H9 (cell line): ENCODE results near the gene DNMBP. TPM values are rescaled to one million over a fixed set of nuclear protein-coding genes. Genes with fewer than 3 reads are reported as not detected.

Source experiments
- DNase-seq: peaks from one replicate; pipeline ENCODE4 v3.0.0-alpha.2; 2017
- H2AFZ ChIP-seq: one replicate; pipeline ENCODE4 v1.6.1; 2013; ENCODE audit warnings: mild to moderate bottlenecking, low read length, control low read depth, moderate library complexity
- H2AK5ac ChIP-seq: 2 replicates; pipeline ENCODE4 v1.6.1; 2013; ENCODE audit warnings: low read length, control low read depth, mixed read lengths; ENCODE audit not compliant: insufficient read length
- H2BK120ac ChIP-seq: one replicate; pipeline ENCODE4 v1.6.1; 2013; ENCODE audit warnings: low read depth, mild to moderate bottlenecking, low read length, control low read depth, inconsistent platforms; ENCODE audit not compliant: poor library complexity, severe bottlenecking
- H2BK12ac ChIP-seq: 2 replicates; pipeline ENCODE4 v1.6.1; 2013; ENCODE audit warnings: low read length, control low read depth, mixed read lengths, low read depth; ENCODE audit not compliant: insufficient read length
- H2BK15ac ChIP-seq: 2 replicates; pipeline ENCODE4 v1.6.1; 2013; ENCODE audit warnings: low read depth, low read length, control low read depth
- H2BK20ac ChIP-seq: one replicate; pipeline ENCODE4 v1.6.1; 2013; ENCODE audit warnings: low read depth, mild to moderate bottlenecking, low read length, control low read depth, inconsistent platforms; ENCODE audit not compliant: poor library complexity, severe bottlenecking
- H2BK5ac ChIP-seq: 2 replicates; pipeline ENCODE4 v1.6.1; 2013; ENCODE audit warnings: low read length, control low read depth, mixed read lengths; ENCODE audit not compliant: insufficient read length
- H3K14ac ChIP-seq: 2 replicates; pipeline ENCODE4 v1.6.1; 2013; ENCODE audit warnings: low read length, control low read depth; ENCODE audit not compliant: insufficient read depth
- H3K18ac ChIP-seq: 2 replicates; pipeline ENCODE4 v1.6.1; 2013; ENCODE audit warnings: low read depth, mild to moderate bottlenecking, mixed read lengths, low read length, control low read depth; ENCODE audit not compliant: insufficient read length
- H3K23ac ChIP-seq: 2 replicates; pipeline ENCODE4 v1.6.1; 2013; ENCODE audit warnings: low read length, control low read depth, mixed read lengths, low read depth; ENCODE audit not compliant: insufficient read length
- H3K23me2 ChIP-seq: 2 replicates; pipeline ENCODE4 v1.6.1; 2013; ENCODE audit warnings: low read depth, mild to moderate bottlenecking, mixed read lengths, low read length, control low read depth; ENCODE audit not compliant: insufficient read length, poor library complexity, severe bottlenecking
- H3K27ac ChIP-seq: 2 replicates; pipeline ENCODE4 v1.5.1; 2013; ENCODE audit warnings: low read length, control low read depth, mixed read lengths, low read depth; ENCODE audit not compliant: insufficient read length
- H3K27me3 ChIP-seq: 2 replicates; pipeline ENCODE4 v1.6.1; 2013; ENCODE audit warnings: low read length, control low read depth, inconsistent platforms; ENCODE audit not compliant: insufficient read depth
- H3K4ac ChIP-seq: 2 replicates; pipeline ENCODE4 v1.6.1; 2013; ENCODE audit warnings: low read depth, mild to moderate bottlenecking, control low read depth, inconsistent platforms, low read length, moderate library complexity
- H3K4me1 ChIP-seq: 2 replicates; pipeline ENCODE4 v1.6.1; 2013; ENCODE audit warnings: low read length, control low read depth, inconsistent platforms; ENCODE audit not compliant: insufficient read depth
- H3K4me2 ChIP-seq: 2 replicates; pipeline ENCODE4 v1.6.1; 2013; ENCODE audit warnings: low read length, control low read depth, mixed read lengths; ENCODE audit not compliant: insufficient read length, insufficient read depth
- H3K56ac ChIP-seq: 2 replicates; pipeline ENCODE4 v1.6.1; 2013; ENCODE audit warnings: low read depth, mild to moderate bottlenecking, mixed read lengths, low read length, control low read depth; ENCODE audit not compliant: insufficient read length
- H3K79me1 ChIP-seq: 2 replicates; pipeline ENCODE4 v1.6.1; 2013; ENCODE audit warnings: low read depth, mild to moderate bottlenecking, moderate library complexity, low read length, control low read depth, inconsistent platforms; ENCODE audit not compliant: insufficient read depth, poor library complexity, severe bottlenecking
- H3K79me2 ChIP-seq: 2 replicates; pipeline ENCODE4 v1.6.1; 2013; ENCODE audit warnings: low read length, control low read depth, inconsistent platforms; ENCODE audit not compliant: insufficient read depth
- H3K9ac ChIP-seq: 2 replicates; pipeline ENCODE4 v1.6.1; 2013; ENCODE audit warnings: low read length, control low read depth, mixed read lengths; ENCODE audit not compliant: insufficient read length; ENCODE audit errors: extremely low read depth
- H3K9me3 ChIP-seq: one replicate; pipeline ENCODE4 v1.6.1; 2013; ENCODE audit warnings: low read depth, low read length, inconsistent platforms; ENCODE audit not compliant: control insufficient read depth
- H3T11ph ChIP-seq: one replicate; pipeline ENCODE4 v1.6.1; 2013; ENCODE audit warnings: mild to moderate bottlenecking, low read length, control low read depth, inconsistent platforms
- H4K20me1 ChIP-seq: one replicate; pipeline ENCODE4 v1.6.1; 2013; ENCODE audit not compliant: control insufficient read depth, insufficient read length, insufficient read depth
- H4K5ac ChIP-seq: 2 replicates; pipeline ENCODE4 v1.6.1; 2013; ENCODE audit warnings: low read depth, mild to moderate bottlenecking, mixed read lengths, low read length, control low read depth; ENCODE audit not compliant: insufficient read length
- H4K8ac ChIP-seq: replicated peaks from 2 replicates; pipeline ENCODE4 v1.6.1; 2013; ENCODE audit warnings: low read length, control low read depth, mixed read lengths, low read depth; ENCODE audit not compliant: insufficient read length
- H4K91ac ChIP-seq: 2 replicates; pipeline ENCODE4 v1.6.1; 2013; ENCODE audit warnings: low read depth, mild to moderate bottlenecking, moderate library complexity, mixed read lengths, low read length, control low read depth; ENCODE audit not compliant: insufficient read length
- H3K27ac Mint-ChIP-seq, 3 experiments: 2 replicates in 2 of 3; 3 replicates in 1 of 3; pipeline ENCODE4 v1.8.0; 2020 to 2021; ENCODE audit warnings: mixed read lengths in 3 of 3, mild to moderate bottlenecking in 1 of 3, moderate library complexity in 1 of 3
- H3K27me3 Mint-ChIP-seq: 2 replicates; pipeline ENCODE4 v1.8.0; 2021; ENCODE audit warnings: low read depth, mild to moderate bottlenecking, moderate library complexity, mixed read lengths
- H3K36me3 Mint-ChIP-seq, 3 experiments: 2 replicates in 2 of 3; 3 replicates in 1 of 3; pipeline ENCODE4 v1.8.0; 2020 to 2021; ENCODE audit warnings: low read depth in 3 of 3, mixed read lengths in 3 of 3; ENCODE audit not compliant: insufficient read depth in 1 of 3
- H3K4me1 Mint-ChIP-seq, 2 experiments: 2 replicates each; pipeline ENCODE4 v1.8.0; 2020; ENCODE audit warnings: mixed read lengths in 2 of 2
- H3K4me3 Mint-ChIP-seq, 2 experiments: 2 replicates in 1 of 2; 3 replicates in 1 of 2; pipeline ENCODE4 v1.8.0; 2020 to 2021; ENCODE audit warnings: mild to moderate bottlenecking in 2 of 2, mixed read lengths in 2 of 2, moderate library complexity in 1 of 2
- H3K9me3 Mint-ChIP-seq, 2 experiments: 2 replicates in 1 of 2; 3 replicates in 1 of 2; pipeline ENCODE4 v1.8.0; 2020; ENCODE audit warnings: mild to moderate bottlenecking in 2 of 2, mixed read lengths in 2 of 2, moderate library complexity in 1 of 2
- WGBS: extraction: QIAGEN DNeasy Blood & Tissue Kit; methylation state at CpG from one replicate; pipeline ENCODE4 v1.1.7; 2013; ENCODE audit warnings: missing lambda C conversion rate, low lambda C conversion rate, mixed read lengths; ENCODE audit not compliant: insufficient read length; ENCODE audit errors: extremely low coverage; 5-methylcytosine and 5-hydroxymethylcytosine counted together
- total RNA-seq: library from RNA; stranded (reverse); gene quantifications from 2 replicates; pipeline ENCODE4 v1.2.1, GENCODE V29; 2021
- TF ChIP-seq, protein P1 (sequence below): fragments of 200-600 bp; sonication (generic); conservative IDR thresholded peaks from 3 replicates; pipeline ENCODE4 v1.8.0; 2021; ENCODE audit warnings: antibody characterized with exemption, mild to moderate bottlenecking

DNMBP gene
- total RNA-seq, 1 experiment from 2014 or later = 25.6 TPM

DNA sequence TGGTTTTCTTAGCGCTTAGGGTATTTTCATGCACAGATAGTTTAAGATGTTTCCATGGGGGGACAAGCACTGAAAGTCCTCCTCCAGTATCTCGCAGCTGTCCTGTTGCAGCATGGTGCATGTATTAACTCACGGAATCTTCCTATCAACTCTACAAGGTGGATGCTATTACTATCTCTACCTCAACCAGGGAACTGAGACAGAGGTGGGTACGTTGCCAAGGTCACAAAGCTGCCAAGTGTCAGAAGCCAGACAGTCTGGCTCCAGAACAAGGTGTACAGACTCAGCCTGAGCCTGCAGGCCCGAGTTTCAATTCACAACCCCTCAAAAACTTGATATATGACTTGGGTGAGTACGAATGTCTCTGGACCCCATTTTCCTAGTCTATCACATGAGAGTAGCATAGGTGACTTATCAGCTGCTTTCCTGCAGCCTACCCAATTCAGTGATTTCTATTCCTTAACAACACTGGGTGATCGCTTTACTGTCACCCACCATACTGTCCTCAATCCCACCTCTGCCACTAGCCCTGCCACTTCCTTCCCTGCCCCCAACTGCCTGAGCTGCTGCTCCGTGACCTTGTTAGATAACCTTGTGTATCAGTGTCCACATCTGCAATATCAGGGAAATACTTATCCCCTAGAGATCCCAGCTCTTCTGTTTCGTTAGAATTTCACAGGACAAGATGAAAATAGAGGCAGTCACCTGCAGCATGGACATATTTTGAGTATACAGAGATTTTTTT, 135.2 kb downstream of the DNMBP start:
- H2BK20ac ChIP-seq = no peak overlapping the region
- no peak overlapping the region for H2BK15ac ChIP-seq
- TF ChIP-seq, protein P1, sequence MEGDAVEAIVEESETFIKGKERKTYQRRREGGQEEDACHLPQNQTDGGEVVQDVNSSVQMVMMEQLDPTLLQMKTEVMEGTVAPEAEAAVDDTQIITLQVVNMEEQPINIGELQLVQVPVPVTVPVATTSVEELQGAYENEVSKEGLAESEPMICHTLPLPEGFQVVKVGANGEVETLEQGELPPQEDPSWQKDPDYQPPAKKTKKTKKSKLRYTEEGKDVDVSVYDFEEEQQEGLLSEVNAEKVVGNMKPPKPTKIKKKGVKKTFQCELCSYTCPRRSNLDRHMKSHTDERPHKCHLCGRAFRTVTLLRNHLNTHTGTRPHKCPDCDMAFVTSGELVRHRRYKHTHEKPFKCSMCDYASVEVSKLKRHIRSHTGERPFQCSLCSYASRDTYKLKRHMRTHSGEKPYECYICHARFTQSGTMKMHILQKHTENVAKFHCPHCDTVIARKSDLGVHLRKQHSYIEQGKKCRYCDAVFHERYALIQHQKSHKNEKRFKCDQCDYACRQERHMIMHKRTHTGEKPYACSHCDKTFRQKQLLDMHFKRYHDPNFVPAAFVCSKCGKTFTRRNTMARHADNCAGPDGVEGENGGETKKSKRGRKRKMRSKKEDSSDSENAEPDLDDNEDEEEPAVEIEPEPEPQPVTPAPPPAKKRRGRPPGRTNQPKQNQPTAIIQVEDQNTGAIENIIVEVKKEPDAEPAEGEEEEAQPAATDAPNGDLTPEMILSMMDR = no peak
- H3K9ac ChIP-seq = no peak overlapping the region
- no peaks in the 10 kb centered on the region for H3K9me3 ChIP-seq
- H2BK5ac ChIP-seq = no peak overlapping the region
- Mint-ChIP-seq H3K4me1 (no peaks in the 10 kb centered on the region), H3K27ac (peak overlapping the region; percentile 8 to 87 (median 68); a peak in 4 of 7 replicates), H3K9me3 (no peaks in the 10 kb centered on the region), H3K4me3 (peak overlapping the region in 1 of 2 experiments; percentile 13; a peak in 1 of 5 replicates), H3K36me3 (peaks cover 35 to 45% (median 43%) of the 10 kb centered on the region in 3 experiments), H3K27me3 (peaks cover 2% of the 10 kb centered on the region)
- H2AK5ac ChIP-seq = no peak overlapping the region
- no peak overlapping the region for H3K23ac ChIP-seq
- H4K5ac ChIP-seq = no peak overlapping the region
- DNase-seq = no peak
- no peak overlapping the region for H4K91ac ChIP-seq
- no peak overlapping the region for H3K4me2 ChIP-seq
- H3K79me1 ChIP-seq = no peaks in the 10 kb centered on the region
- H3T11ph ChIP-seq = no peak overlapping the region
- no peak overlapping the region for H3K27ac ChIP-seq
- no peak overlapping the region for H2BK12ac ChIP-seq
- H3K18ac ChIP-seq = no peak overlapping the region
- H3K27me3 ChIP-seq = no peaks in the 10 kb centered on the region
- H3K23me2 ChIP-seq = no peaks in the 10 kb centered on the region
- no CpG with 5 or more reads among the region's 9 CpGs for WGBS
- H3K56ac ChIP-seq = no peak overlapping the region
- no peak overlapping the region for H3K14ac ChIP-seq
- H3K4ac ChIP-seq = no peak overlapping the region
- no peak overlapping the region for H2AFZ ChIP-seq
- no peaks in the 10 kb centered on the region for H3K4me1 ChIP-seq
- no peak overlapping the region for H4K8ac ChIP-seq
- no peaks in the 10 kb centered on the region for H3K79me2 ChIP-seq
- H4K20me1 ChIP-seq = no peaks in the 10 kb centered on the region
- no peak overlapping the region for H2BK120ac ChIP-seq
